GM23248 (cell line): ENCODE measurements around the gene PNPLA5.

ENCODE experiments used
- EZH2 ChIP-seq: fragments of 200-600 bp; sonication (generic); IDR thresholded peaks from 2 replicates; pipeline ENCODE4 v1.6.1; 2018; ENCODE audit warnings: antibody characterized with exemption, mild to moderate bottlenecking; ENCODE audit not compliant: insufficient read depth, poor library complexity, severe bottlenecking
- EZH2phosphoT487 ChIP-seq: fragments of 200-600 bp; sonication (generic); IDR thresholded peaks from 2 replicates; pipeline ENCODE4 v1.6.1; 2018; ENCODE audit warnings: antibody characterized with exemption, moderate library complexity, mild to moderate bottlenecking, low read depth; ENCODE audit not compliant: insufficient read depth

DNA sequence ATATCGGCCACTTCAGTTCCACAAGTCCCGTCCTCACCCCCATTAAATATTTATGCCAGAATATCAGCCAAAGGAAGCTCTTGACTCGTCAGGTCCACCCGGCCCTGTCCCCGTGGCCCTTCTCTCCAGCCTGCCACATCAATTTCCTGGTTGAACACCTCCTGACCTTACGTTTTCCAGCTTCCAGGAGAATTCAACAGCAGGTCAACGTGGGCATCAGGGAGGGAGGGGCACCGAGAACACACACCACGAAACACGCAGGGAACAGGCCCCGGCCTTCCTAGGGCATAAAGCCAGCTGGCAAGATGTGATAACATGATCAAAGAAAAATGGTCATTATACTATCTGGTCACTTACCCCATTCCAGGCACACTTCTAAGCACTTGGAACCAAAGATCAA lies 44.8 kb downstream of the PNPLA5 start:
- TF ChIP-seq EZH2 = no peak
- TF ChIP-seq EZH2phosphoT487 = no peak
